ENCODE data around the gene SMAD4. TPM values are rescaled to one million over a fixed set of nuclear protein-coding genes. Genes with fewer than 3 reads are reported as not detected.

Gene SMAD4
- polyA plus RNA-seq, 4 donors, result 16.8 to 88.5 (median 19.7) TPM

DNA sequence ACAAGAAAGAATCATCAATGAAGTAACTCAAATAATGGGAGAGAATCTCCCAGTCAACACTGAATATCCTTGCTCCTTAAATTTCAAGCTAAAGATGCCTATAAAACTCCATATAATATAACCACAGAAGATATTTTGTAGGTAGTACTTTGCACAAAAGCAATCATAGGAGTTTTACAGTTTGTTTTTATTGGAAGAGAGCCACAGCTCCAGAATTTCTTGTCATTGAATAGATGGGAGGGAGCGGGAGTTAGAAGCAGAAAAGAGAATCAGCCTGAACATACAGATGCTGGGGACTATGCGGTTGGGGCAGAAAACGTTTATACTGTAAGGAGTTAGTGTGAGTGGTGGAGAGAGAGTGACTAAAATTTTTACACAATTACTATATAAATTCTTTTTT, 18.3 kb upstream of the SMAD4 start:
- no peaks in the 10 kb centered on the region for H3K36me3 ChIP-seq (ENCODE audit: control insufficient read depth in 3 of 3, insufficient read depth in 2 of 3, low read depth in 1 of 3, low read length in 3 of 3)
- H3K27ac ChIP-seq (ENCODE audit: low read depth in 1 of 3, low read length in 2 of 3), result no peak overlapping the region
- peaks cover 0 to 6% (median 0%) of the 10 kb centered on the region in 3 donors for H3K4me1 ChIP-seq (ENCODE audit: control insufficient read depth in 3 of 3, insufficient read depth in 2 of 3, low read depth in 1 of 3, low read length in 2 of 3)
- 64 to 76% (median 71%) methylated on average over 3 of the region's 3 CpGs for WGBS, 3 donors
- H3K4me3 ChIP-seq (ENCODE audit: low read depth in 1 of 3, low read length in 3 of 3), result no peak overlapping the region
- DNase-seq, result no peak
- no peak for FAIRE-seq
- peaks cover 0 to 4% of the 10 kb centered on the region in 2 donors for H3K9me3 ChIP-seq (ENCODE audit: control insufficient read depth in 2 of 2, insufficient read depth in 1 of 2, low read depth in 1 of 2, low read length in 1 of 2)
- H3K27me3 ChIP-seq (ENCODE audit: control insufficient read depth in 3 of 3, insufficient read depth in 3 of 3, low read length in 3 of 3), result no peaks in the 10 kb centered on the region

DNA sequence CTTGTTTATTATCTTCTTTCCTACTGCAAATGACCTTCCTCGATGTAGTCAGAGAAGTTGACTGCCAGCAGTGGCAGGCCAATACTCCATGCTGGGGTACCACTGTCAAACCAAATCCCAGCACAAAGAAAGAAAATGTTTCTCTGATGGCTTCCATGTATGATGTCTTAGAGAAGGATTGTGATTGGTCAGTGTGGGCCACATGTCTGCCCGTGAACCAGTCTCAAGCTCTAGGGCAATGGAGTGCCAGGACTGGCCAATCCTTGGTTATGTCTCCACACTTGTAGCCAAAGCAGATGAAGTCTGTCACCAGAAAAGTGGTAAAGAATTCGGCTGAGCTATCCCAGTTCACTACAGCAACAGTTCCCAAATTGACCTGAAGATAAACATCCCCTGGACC, 17.6 kb upstream of the SMAD4 start:
- Histone ChIP-seq H3K27ac (ENCODE audit: low read depth in 1 of 3, low read length in 2 of 3) (no peak overlapping the region), H3K27me3 (ENCODE audit: control insufficient read depth in 3 of 3, insufficient read depth in 3 of 3, low read length in 3 of 3) (no peaks in the 10 kb centered on the region), H3K36me3 (ENCODE audit: control insufficient read depth in 3 of 3, insufficient read depth in 2 of 3, low read depth in 1 of 3, low read length in 3 of 3) (no peaks in the 10 kb centered on the region), H3K4me1 (ENCODE audit: control insufficient read depth in 3 of 3, insufficient read depth in 2 of 3, low read depth in 1 of 3, low read length in 2 of 3) (peaks cover 0 to 6% (median 0%) of the 10 kb centered on the region in 3 donors), H3K4me3 (ENCODE audit: low read depth in 1 of 3, low read length in 3 of 3) (no peak overlapping the region), H3K9me3 (ENCODE audit: control insufficient read depth in 2 of 2, insufficient read depth in 1 of 2, low read depth in 1 of 2, low read length in 1 of 2) (peaks cover 0 to 4% of the 10 kb centered on the region in 2 donors)
- FAIRE-seq, result no peak
- DNase-seq, result no peak
- 91 to 98% (median 91%) methylated on average over 3 of the region's 3 CpGs for WGBS, 3 donors

DNA sequence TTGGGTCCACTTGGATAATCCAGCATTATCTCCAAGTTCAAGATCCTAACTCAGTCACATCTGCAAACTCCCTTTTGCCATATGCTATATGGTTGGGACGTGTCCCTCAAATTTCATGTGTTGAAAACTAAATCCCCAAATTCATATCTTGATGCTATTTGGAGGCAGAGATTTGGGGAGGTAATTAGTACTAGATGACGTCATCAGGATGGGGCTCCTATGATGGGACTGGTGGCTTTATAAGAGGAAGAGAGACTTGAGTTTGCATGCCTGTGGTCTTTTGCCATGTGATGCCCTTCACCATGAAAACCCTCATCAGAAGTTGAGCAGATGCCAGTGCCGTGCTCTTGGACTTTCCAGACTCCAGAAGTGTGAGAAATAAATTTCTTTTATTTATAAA, 16.8 kb upstream of the SMAD4 start:
- H3K36me3 ChIP-seq (ENCODE audit: control insufficient read depth in 3 of 3, insufficient read depth in 2 of 3, low read depth in 1 of 3, low read length in 3 of 3), result no peaks in the 10 kb centered on the region
- no peak overlapping the region for H3K4me3 ChIP-seq (ENCODE audit: low read depth in 1 of 3, low read length in 3 of 3)
- FAIRE-seq, result no peak
- H3K27me3 ChIP-seq (ENCODE audit: control insufficient read depth in 3 of 3, insufficient read depth in 3 of 3, low read length in 3 of 3), result no peaks in the 10 kb centered on the region
- no peaks in the 10 kb centered on the region for H3K4me1 ChIP-seq (ENCODE audit: control insufficient read depth in 3 of 3, insufficient read depth in 2 of 3, low read depth in 1 of 3, low read length in 2 of 3)
- no peak for DNase-seq
- no peak overlapping the region for H3K27ac ChIP-seq (ENCODE audit: low read depth in 1 of 3, low read length in 2 of 3)
- H3K9me3 ChIP-seq (ENCODE audit: control insufficient read depth in 2 of 2, insufficient read depth in 1 of 2, low read depth in 1 of 2, low read length in 1 of 2), result peaks cover 0 to 4% of the 10 kb centered on the region in 2 donors
- 89 to 95% (median 89%) methylated on average over 3 of the region's 3 CpGs for WGBS, 3 donors

DNA sequence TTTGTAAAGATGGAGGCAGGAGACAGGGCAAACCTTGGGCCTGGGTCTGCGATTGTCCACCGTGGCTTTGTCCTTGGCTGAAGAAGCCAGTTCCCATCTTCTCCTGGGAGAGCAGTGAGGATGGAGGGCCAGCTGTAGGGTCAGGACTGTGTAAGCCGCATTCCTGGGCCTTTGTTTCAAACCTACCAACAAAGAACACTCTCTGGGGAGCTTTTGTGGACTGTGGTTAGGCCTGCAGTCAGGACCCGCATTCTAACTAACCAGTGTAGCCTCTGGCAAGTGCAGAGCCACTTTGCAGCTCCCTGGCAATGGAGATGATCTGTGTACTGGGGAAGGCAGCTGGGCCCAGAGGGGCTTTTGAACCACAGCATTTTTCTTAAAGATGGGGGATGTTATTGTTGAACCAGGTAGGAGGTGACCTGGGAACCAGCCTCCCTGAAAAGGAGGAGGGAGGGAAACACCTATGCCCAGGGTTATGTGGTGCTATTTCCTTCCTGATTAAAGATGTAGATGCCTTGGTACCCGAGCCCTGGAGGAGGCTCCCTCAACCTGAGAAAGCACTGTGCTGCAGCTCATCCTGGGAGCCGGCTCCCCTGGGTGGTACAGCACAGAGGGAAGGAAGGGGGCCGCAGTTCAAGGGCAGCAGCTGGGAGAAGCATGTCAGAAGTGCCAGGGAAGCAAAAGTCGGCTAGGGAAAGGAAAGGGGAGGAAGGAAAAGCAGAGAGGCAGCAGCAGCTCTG, 12.7 kb upstream of the SMAD4 start:
- DNase-seq (no peak), FAIRE-seq (no peak)
- H3K27ac ChIP-seq (ENCODE audit: low read depth in 1 of 3, low read length in 2 of 3), result no peak overlapping the region
- peaks cover 0 to 6% (median 0%) of the 10 kb centered on the region in 3 donors for H3K36me3 ChIP-seq (ENCODE audit: control insufficient read depth in 3 of 3, insufficient read depth in 2 of 3, low read depth in 1 of 3, low read length in 3 of 3)
- peaks cover 0 to 4% of the 10 kb centered on the region in 2 donors for H3K9me3 ChIP-seq (ENCODE audit: control insufficient read depth in 2 of 2, insufficient read depth in 1 of 2, low read depth in 1 of 2, low read length in 1 of 2)
- H3K27me3 ChIP-seq (ENCODE audit: control insufficient read depth in 3 of 3, insufficient read depth in 3 of 3, low read length in 3 of 3), result no peaks in the 10 kb centered on the region
- 79 to 83% (median 83%) methylated on average over 8 of the region's 8 CpGs for WGBS, 3 donors
- H3K4me3 ChIP-seq (ENCODE audit: low read depth in 1 of 3, low read length in 3 of 3), result no peak overlapping the region
- no peaks in the 10 kb centered on the region for H3K4me1 ChIP-seq (ENCODE audit: control insufficient read depth in 3 of 3, insufficient read depth in 2 of 3, low read depth in 1 of 3, low read length in 2 of 3)

DNA sequence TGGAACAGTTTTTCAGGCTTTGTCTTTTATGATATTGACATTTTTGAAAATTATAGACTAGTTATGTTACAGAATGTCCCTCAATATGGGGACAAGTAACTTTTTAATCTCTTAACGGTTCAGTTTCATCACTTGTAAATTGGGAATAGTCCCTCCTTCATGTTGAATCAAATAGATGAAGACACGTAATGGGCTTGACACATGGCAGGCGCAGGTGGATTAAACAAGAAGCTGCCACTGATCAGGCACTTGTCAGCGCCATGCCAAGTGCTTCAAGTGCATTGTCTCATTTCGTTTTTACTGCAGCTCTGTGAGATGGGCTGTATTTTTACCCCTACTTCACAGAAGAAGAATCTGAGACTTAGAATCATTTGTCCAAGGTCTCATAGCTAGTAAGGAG, 9.5 kb upstream of the SMAD4 start:
- no peaks in the 10 kb centered on the region for H3K27me3 ChIP-seq (ENCODE audit: control insufficient read depth in 3 of 3, insufficient read depth in 3 of 3, low read length in 3 of 3)
- no peaks in the 10 kb centered on the region for H3K9me3 ChIP-seq (ENCODE audit: control insufficient read depth in 2 of 2, insufficient read depth in 1 of 2, low read depth in 1 of 2, low read length in 1 of 2)
- no peak for DNase-seq
- no peak overlapping the region for H3K27ac ChIP-seq (ENCODE audit: low read depth in 1 of 3, low read length in 2 of 3)
- H3K4me1 ChIP-seq (ENCODE audit: control insufficient read depth in 3 of 3, insufficient read depth in 2 of 3, low read depth in 1 of 3, low read length in 2 of 3), result no peaks in the 10 kb centered on the region
- 83 to 92% (median 86%) methylated on average over 5 of the region's 5 CpGs for WGBS, 3 donors
- FAIRE-seq, result no peak
- H3K36me3 ChIP-seq (ENCODE audit: control insufficient read depth in 3 of 3, insufficient read depth in 2 of 3, low read depth in 1 of 3, low read length in 3 of 3), result peaks cover 0 to 6% (median 0%) of the 10 kb centered on the region in 3 donors
- no peak overlapping the region for H3K4me3 ChIP-seq (ENCODE audit: low read depth in 1 of 3, low read length in 3 of 3)

DNA sequence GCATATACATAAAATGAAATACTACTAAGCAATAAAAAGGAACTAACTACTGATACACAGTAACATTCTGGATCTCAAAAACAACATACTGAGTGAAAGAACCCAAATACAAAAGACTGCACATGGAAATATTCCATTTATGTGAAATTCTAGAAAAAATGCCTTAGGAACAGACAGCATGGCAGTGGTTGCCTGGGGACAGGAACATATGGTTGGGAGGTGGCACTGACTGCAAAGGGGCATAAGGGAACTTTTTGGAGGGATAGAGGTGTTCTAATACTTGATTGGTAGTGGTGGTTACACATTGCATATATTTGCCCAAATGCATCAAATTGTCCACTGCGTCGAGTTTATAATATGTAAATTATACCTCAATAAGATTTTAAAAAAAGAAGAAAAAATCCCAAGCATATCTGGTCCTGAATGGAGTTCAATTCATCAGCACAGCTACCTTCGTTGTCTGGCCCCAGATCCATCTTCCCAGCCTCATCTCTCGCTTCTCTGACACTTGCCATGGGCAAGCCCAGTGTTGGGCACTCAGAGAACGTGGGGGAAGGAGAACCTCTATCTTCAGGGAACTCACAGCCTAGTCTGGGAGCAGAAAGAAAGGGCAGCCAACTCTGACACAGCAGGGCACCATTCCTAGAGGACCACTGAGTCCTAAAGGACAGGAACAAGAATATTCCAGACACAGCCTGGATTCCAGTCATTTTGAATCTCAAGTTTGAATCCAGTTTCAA, 8.6 kb upstream of the SMAD4 start:
- FAIRE-seq (no peak), DNase-seq (no peak)
- Histone ChIP-seq H3K4me1 (ENCODE audit: control insufficient read depth in 3 of 3, insufficient read depth in 2 of 3, low read depth in 1 of 3, low read length in 2 of 3) (peaks cover 0 to 2% (median 0%) of the 10 kb centered on the region in 3 donors), H3K4me3 (ENCODE audit: low read depth in 1 of 3, low read length in 3 of 3) (no peak overlapping the region), H3K36me3 (ENCODE audit: control insufficient read depth in 3 of 3, insufficient read depth in 2 of 3, low read depth in 1 of 3, low read length in 3 of 3) (peaks cover 0 to 9% (median 0%) of the 10 kb centered on the region in 3 donors), H3K9me3 (ENCODE audit: control insufficient read depth in 2 of 2, insufficient read depth in 1 of 2, low read depth in 1 of 2, low read length in 1 of 2) (no peaks in the 10 kb centered on the region), H3K27me3 (ENCODE audit: control insufficient read depth in 3 of 3, insufficient read depth in 3 of 3, low read length in 3 of 3) (no peaks in the 10 kb centered on the region), H3K27ac (ENCODE audit: low read depth in 1 of 3, low read length in 2 of 3) (no peak overlapping the region)
- WGBS, 3 donors, result 92 to 94% (median 94%) methylated on average over 5 of the region's 5 CpGs

DNA sequence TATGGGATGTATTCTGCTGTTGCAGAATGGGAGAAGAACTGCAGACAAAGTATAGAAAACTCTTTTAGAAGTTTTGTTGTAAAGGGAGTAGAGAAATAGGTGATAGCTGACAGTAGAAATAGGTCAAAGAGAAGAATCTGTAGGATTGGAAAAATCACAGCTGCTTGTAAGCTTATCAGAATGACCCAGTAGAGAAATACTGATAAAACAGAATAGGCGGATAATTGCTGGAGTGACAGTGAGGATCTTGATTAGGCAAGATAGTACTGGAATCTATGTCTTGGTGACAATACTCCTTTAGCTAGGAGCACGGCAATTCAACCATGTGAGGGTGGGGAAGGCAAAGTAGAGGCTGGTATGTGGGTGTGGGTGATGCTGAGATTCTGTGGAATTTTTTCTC, 4.5 kb upstream of the SMAD4 start:
- FAIRE-seq (no peak), DNase-seq (no peak)
- Histone ChIP-seq H3K27ac (ENCODE audit: low read depth in 1 of 3, low read length in 2 of 3) (no peak overlapping the region), H3K27me3 (ENCODE audit: control insufficient read depth in 3 of 3, insufficient read depth in 3 of 3, low read length in 3 of 3) (no peaks in the 10 kb centered on the region), H3K9me3 (ENCODE audit: control insufficient read depth in 2 of 2, insufficient read depth in 1 of 2, low read depth in 1 of 2, low read length in 1 of 2) (no peaks in the 10 kb centered on the region), H3K4me1 (ENCODE audit: control insufficient read depth in 3 of 3, insufficient read depth in 2 of 3, low read depth in 1 of 3, low read length in 2 of 3) (peaks cover 2 to 10% (median 4%) of the 10 kb centered on the region in 3 donors), H3K4me3 (ENCODE audit: low read depth in 1 of 3, low read length in 3 of 3) (no peak overlapping the region), H3K36me3 (ENCODE audit: control insufficient read depth in 3 of 3, insufficient read depth in 2 of 3, low read depth in 1 of 3, low read length in 3 of 3) (peaks cover 0 to 15% (median 0%) of the 10 kb centered on the region in 3 donors)
- 88 to 93% (median 92%) methylated on average over 2 of the region's 2 CpGs for WGBS, 3 donors

DNA sequence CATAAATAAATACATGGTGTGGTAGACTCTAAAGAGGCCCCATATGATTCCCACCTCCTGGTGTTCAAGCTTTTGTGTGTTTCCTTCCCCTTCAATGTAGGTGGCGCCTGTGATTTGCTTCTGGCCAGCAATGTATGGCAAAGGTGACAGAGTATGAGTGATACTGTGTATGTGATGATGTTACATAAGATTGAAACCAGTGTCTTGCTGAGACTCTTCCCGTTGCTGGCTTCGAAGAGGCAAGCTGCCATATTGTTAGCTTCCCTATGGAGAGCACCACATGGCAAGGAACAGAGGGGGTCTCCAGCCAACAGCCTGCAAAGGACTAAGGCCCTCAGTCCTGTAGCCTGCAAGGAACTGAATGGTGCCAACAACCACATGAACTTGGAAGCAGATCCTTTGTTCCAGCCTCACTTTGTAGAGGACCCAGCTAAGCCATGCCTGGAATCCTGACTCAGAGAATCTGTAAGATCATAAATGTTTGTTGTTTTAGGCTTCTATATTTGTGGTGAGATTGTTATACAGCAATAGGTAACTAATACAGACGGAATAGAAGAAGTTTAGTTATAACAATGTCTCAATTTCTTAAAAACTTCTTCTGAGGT, 1.7 kb upstream of the SMAD4 start:
- Histone ChIP-seq H3K36me3 (ENCODE audit: control insufficient read depth in 3 of 3, insufficient read depth in 2 of 3, low read depth in 1 of 3, low read length in 3 of 3) (peaks cover 0 to 16% (median 0%) of the 10 kb centered on the region in 3 donors), H3K27me3 (ENCODE audit: control insufficient read depth in 3 of 3, insufficient read depth in 3 of 3, low read length in 3 of 3) (no peaks in the 10 kb centered on the region), H3K9me3 (ENCODE audit: control insufficient read depth in 2 of 2, insufficient read depth in 1 of 2, low read depth in 1 of 2, low read length in 1 of 2) (no peaks in the 10 kb centered on the region), H3K27ac (ENCODE audit: low read depth in 1 of 3, low read length in 2 of 3) (peak overlapping the region in 1 of 3 donors; percentile 24), H3K4me1 (ENCODE audit: control insufficient read depth in 3 of 3, insufficient read depth in 2 of 3, low read depth in 1 of 3, low read length in 2 of 3) (peaks cover 2 to 10% (median 6%) of the 10 kb centered on the region in 3 donors), H3K4me3 (ENCODE audit: low read depth in 1 of 3, low read length in 3 of 3) (no peak overlapping the region)
- WGBS, 3 donors, result 81 to 84% (median 83%) methylated on average over 4 of the region's 4 CpGs
- DNase-seq (peak; percentile 40 to 48), FAIRE-seq (no peak)

Data from small intestine (tissue), 7 donors.